GM19193 (cell line): ENCODE data around the gene GSTT2.
"Not testable (repeated sequence)": the region's sequence is repeated elsewhere in the genome, so short reads cannot be mapped to it uniquely, and the experiment has no call there.

Experiments
- POLR2A ChIP-seq: IDR thresholded peaks from 4 replicates; pipeline ENCODE4 v1.6.1; 2011; ENCODE audit not compliant: insufficient read depth, insufficient read length; ENCODE audit errors: extremely low read depth

GSTT2 gene

GRCh38 chr22:23979557-23980240 lies at the start of gene GSTT2:
TSS of gene GSTT2 (plus strand) at chr22:23980134.
- TF ChIP-seq POLR2A = not testable (repeated sequence)

GRCh38 chr22:23938328-23939016 lies 41.5 kb upstream of the GSTT2 start:
- no peak for TF ChIP-seq POLR2A

GRCh38 chr22:23939017-23939357 lies 40.9 kb upstream of the GSTT2 start:
- TF ChIP-seq POLR2A = no peak

- TF ChIP-seq POLR2A = not testable (repeated sequence)
Measured at GRCh38 chr22:23961084-23961771, 18.7 kb upstream of the GSTT2 start, which contains the start of gene GSTT2B. TSS of gene GSTT2B (minus strand) at chr22:23961195. CDS start at chr22:23961131, 64 bp downstream.

GRCh38 chr22:23966568-23966967 lies 13.4 kb upstream of the GSTT2 start, which contains the start of gene DDTL:
TSS of gene DDTL (plus strand) at chr22:23966888. CDS start at chr22:23966915, 27 bp downstream.
- not testable (repeated sequence) for TF ChIP-seq POLR2A

- no peak for TF ChIP-seq POLR2A
Measured at GRCh38 chr22:23969071-23969470, 10.9 kb upstream of the GSTT2 start.

- TF ChIP-seq POLR2A = no peak
Measured at GRCh38 chr22:23970201-23970641, 9.7 kb upstream of the GSTT2 start.

GRCh38 chr22:23970816-23971486 lies 9.0 kb upstream of the GSTT2 start:
- peak; percentile 28 for TF ChIP-seq POLR2A

- not testable (repeated sequence) for TF ChIP-seq POLR2A
Measured at GRCh38 chr22:23974345-23974744, 5.6 kb upstream of the GSTT2 start, which contains the start of gene DDT. TSS of gene DDT (minus strand) at chr22:23974441. CDS start at chr22:23974414, 27 bp downstream.

- TF ChIP-seq POLR2A = no peak
Measured at GRCh38 chr22:23984430-23984829, 4.5 kb downstream of the GSTT2 start.

GRCh38 chr22:23997092-23997491 lies 17.2 kb downstream of the GSTT2 start:
- TF ChIP-seq POLR2A = no peak

- no peak for TF ChIP-seq POLR2A
Measured at GRCh38 chr22:24001314-24001713, 21.4 kb downstream of the GSTT2 start.

GRCh38 chr22:24002272-24002671 lies 22.3 kb downstream of the GSTT2 start:
- TF ChIP-seq POLR2A = no peak

- TF ChIP-seq POLR2A = no peak
Measured at GRCh38 chr22:24002851-24003250, 22.9 kb downstream of the GSTT2 start.

GRCh38 chr22:24003887-24004286 lies 24.0 kb downstream of the GSTT2 start:
- TF ChIP-seq POLR2A = no peak
